Upper lobe of left lung (tissue), 4 donors: Measurements from ENCODE around the gene RADX.

Experiments used
- EP300 ChIP-seq, 4 donors: sonication (generic); formaldehyde crosslinking; IDR thresholded peaks; one replicate each; pipeline ENCODE4 v1.5.1; 2017; ENCODE audit warnings: antibody characterized with exemption in 4 of 4, control low read depth in 2 of 4
- POLR2A ChIP-seq, 4 donors: fragments of 450-650 bp; IDR thresholded peaks; one replicate each; pipeline ENCODE4 v1.5.1; 2016 to 2017; ENCODE audit warnings: antibody characterized with exemption in 4 of 4, mild to moderate bottlenecking in 2 of 4
- TF ChIP-seq, protein P1 (sequence below), 6 experiments: fragments of 450-650 bp in 4 of 6; fragments of 200-600 bp in 2 of 6; sonication (generic) in 2 of 6; IDR thresholded peaks; one replicate each; pipeline ENCODE4 v1.5.1; 2016 to 2019; ENCODE audit warnings: antibody characterized with exemption in 6 of 6

GRCh38 chrX:106680716-106681115 lies 68.9 kb downstream of the RADX start:
- TF ChIP-seq EP300 (IDR thresholded peaks at IDR 0.05) (no peak), POLR2A (IDR thresholded peaks at IDR 0.05) (no peak)
- TF ChIP-seq, protein P1, sequence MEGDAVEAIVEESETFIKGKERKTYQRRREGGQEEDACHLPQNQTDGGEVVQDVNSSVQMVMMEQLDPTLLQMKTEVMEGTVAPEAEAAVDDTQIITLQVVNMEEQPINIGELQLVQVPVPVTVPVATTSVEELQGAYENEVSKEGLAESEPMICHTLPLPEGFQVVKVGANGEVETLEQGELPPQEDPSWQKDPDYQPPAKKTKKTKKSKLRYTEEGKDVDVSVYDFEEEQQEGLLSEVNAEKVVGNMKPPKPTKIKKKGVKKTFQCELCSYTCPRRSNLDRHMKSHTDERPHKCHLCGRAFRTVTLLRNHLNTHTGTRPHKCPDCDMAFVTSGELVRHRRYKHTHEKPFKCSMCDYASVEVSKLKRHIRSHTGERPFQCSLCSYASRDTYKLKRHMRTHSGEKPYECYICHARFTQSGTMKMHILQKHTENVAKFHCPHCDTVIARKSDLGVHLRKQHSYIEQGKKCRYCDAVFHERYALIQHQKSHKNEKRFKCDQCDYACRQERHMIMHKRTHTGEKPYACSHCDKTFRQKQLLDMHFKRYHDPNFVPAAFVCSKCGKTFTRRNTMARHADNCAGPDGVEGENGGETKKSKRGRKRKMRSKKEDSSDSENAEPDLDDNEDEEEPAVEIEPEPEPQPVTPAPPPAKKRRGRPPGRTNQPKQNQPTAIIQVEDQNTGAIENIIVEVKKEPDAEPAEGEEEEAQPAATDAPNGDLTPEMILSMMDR (IDR thresholded peaks at IDR 0.05): no peak
